ENCODE results near the gene IL20RA.

The IL20RA gene

GRCh38 chr6:137033828-137034227 is 10.9 kb downstream of the IL20RA start:
- DNase-seq (ENCODE audit: low read depth) = peak; percentile 78
- no peak for TF ChIP-seq CTCF (IDR thresholded peaks at IDR 0.05; ENCODE audit: low read depth, low read length, missing control alignments)
- in situ Hi-C loops (cut with HindIII; ENCODE audit: low sequenced_read_pairs) = no loop called here
- H3K4me3 ChIP-seq (ENCODE audit: low read depth, low read length) = no peak overlapping the region

GRCh38 chr6:137031122-137031521 is 13.6 kb downstream of the IL20RA start:
- no peak for TF ChIP-seq CTCF (IDR thresholded peaks at IDR 0.05; ENCODE audit: low read depth, low read length, missing control alignments)
- in situ Hi-C loops (cut with HindIII; ENCODE audit: low sequenced_read_pairs) = no loop called here
- DNase-seq (ENCODE audit: low read depth) = no peak
- no peak overlapping the region for H3K4me3 ChIP-seq (ENCODE audit: low read depth, low read length)

GRCh38 chr6:137028912-137029311 is 15.9 kb downstream of the IL20RA start:
- no peak for DNase-seq (ENCODE audit: low read depth)
- TF ChIP-seq CTCF (IDR thresholded peaks at IDR 0.05; ENCODE audit: low read depth, low read length, missing control alignments) = no peak
- no peak overlapping the region for H3K4me3 ChIP-seq (ENCODE audit: low read depth, low read length)
- in situ Hi-C loops (cut with HindIII; ENCODE audit: low sequenced_read_pairs) = no loop called here

- in situ Hi-C loops (cut with HindIII; ENCODE audit: low sequenced_read_pairs) = no loop called here
- TF ChIP-seq CTCF (IDR thresholded peaks at IDR 0.05; ENCODE audit: low read depth, low read length, missing control alignments) = no peak
- no peak for DNase-seq (ENCODE audit: low read depth)
- no peak overlapping the region for H3K4me3 ChIP-seq (ENCODE audit: low read depth, low read length)
Measured at GRCh38 chr6:137025786-137026730, 18.7 kb downstream of the IL20RA start.

GRCh38 chr6:137024237-137024990 is 20.4 kb downstream of the IL20RA start:
- TF ChIP-seq CTCF (IDR thresholded peaks at IDR 0.05; ENCODE audit: low read depth, low read length, missing control alignments) = no peak
- in situ Hi-C loops (cut with HindIII; ENCODE audit: low sequenced_read_pairs) = no loop called here
- no peak overlapping the region for H3K4me3 ChIP-seq (ENCODE audit: low read depth, low read length)
- DNase-seq (ENCODE audit: low read depth) = no peak

- no peak overlapping the region for H3K4me3 ChIP-seq (ENCODE audit: low read depth, low read length)
- TF ChIP-seq CTCF (IDR thresholded peaks at IDR 0.05; ENCODE audit: low read depth, low read length, missing control alignments) = no peak
- in situ Hi-C loops (cut with HindIII; ENCODE audit: low sequenced_read_pairs) = no loop called here
- no peak for DNase-seq (ENCODE audit: low read depth)
Measured at GRCh38 chr6:137020776-137021175, 24.0 kb downstream of the IL20RA start.

Measured in astrocyte of the cerebellum (primary cell).